Testis (tissue), 2 donors: Measurements from ENCODE around the gene MLLT6.

Experiments
- CTCF ChIP-seq, 3 experiments: fragments of 450-650 bp in 2 of 3; fragments of 200-600 bp in 1 of 3; sonication (generic) in 1 of 3; IDR thresholded peaks; one replicate each; pipeline ENCODE4 v1.5.1; 2016 to 2019; ENCODE audit warnings: antibody characterized with exemption in 3 of 3, mild to moderate bottlenecking in 2 of 3, moderate library complexity in 1 of 3
- POLR2A ChIP-seq: fragments of 450-650 bp; IDR thresholded peaks from one replicate; pipeline ENCODE4 v1.6.1; 2017; ENCODE audit warnings: antibody characterized with exemption, mild to moderate bottlenecking, moderate library complexity

DNA sequence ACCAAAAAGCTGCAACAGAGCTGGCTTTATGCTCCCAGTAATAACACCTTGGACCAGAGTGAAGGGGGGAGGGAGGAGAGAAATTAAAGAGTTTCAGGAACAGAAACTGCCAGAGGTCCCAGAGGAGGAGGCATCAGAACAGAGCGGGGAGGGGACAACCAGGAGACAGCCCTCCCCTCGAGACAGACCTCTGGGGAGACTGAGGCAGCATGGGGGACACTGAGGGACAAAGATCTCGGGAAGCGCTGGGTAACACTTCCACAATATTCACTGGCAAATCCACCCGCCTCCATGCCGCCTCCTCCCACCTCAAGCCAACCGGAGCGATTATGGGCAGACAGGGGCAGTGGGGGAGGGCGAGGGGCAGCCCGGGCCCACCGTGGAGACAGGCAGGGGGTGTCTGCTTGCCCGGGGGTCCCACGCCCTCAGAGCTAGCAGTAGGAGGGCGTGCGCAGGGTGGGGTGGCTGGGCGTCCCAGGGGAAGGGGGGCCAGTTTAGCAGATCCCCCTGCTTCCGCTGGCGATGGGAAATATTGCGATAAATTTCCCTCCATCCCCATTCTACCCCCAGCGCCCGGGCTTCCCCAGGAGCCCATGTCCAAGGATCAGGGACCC is 41.9 kb downstream of the MLLT6 start:
- TF ChIP-seq CTCF (IDR thresholded peaks at IDR 0.05) (no peak), POLR2A (no peak)
